ENCODE data around the gene FKBP10.

FKBP10 gene

GRCh38 chr17:41818024-41818423, 5.2 kb downstream of the FKBP10 start:
- H3K4me3 ChIP-seq (replicated peaks; ENCODE audit: low read depth, low read length) = no peak overlapping the region
- H3K27me3 ChIP-seq (replicated peaks; ENCODE audit: control insufficient read depth, insufficient read depth, low read length) = no peaks in the 10 kb centered on the region
- no peak for TF ChIP-seq CTCF (IDR thresholded peaks at IDR 0.05; ENCODE audit: insufficient read depth, low read length, poor library complexity, severe bottlenecking)
- DNase-seq (ENCODE audit: extremely low read depth, insufficient read length) = no peak
- no peaks in the 10 kb centered on the region for H3K36me3 ChIP-seq (ENCODE audit: control insufficient read depth, insufficient read depth, low read length)

GRCh38 chr17:41821776-41822175, 9.0 kb downstream of the FKBP10 start:
- H3K4me3 ChIP-seq (replicated peaks; ENCODE audit: low read depth, low read length) = no peak overlapping the region
- no peak for TF ChIP-seq CTCF (IDR thresholded peaks at IDR 0.05; ENCODE audit: insufficient read depth, low read length, poor library complexity, severe bottlenecking)
- no peak for DNase-seq (ENCODE audit: extremely low read depth, insufficient read length)
- peaks cover 4% of the 10 kb centered on the region for H3K36me3 ChIP-seq (ENCODE audit: control insufficient read depth, insufficient read depth, low read length)
- H3K27me3 ChIP-seq (replicated peaks; ENCODE audit: control insufficient read depth, insufficient read depth, low read length) = no peaks in the 10 kb centered on the region

- no peak for DNase-seq (ENCODE audit: extremely low read depth, insufficient read length)
- Histone ChIP-seq H3K36me3 (ENCODE audit: control insufficient read depth, insufficient read depth, low read length) (peaks cover 4% of the 10 kb centered on the region), H3K4me3 (replicated peaks; ENCODE audit: low read depth, low read length) (no peak overlapping the region), H3K27me3 (replicated peaks; ENCODE audit: control insufficient read depth, insufficient read depth, low read length) (no peaks in the 10 kb centered on the region)
- no peak for TF ChIP-seq CTCF (IDR thresholded peaks at IDR 0.05; ENCODE audit: insufficient read depth, low read length, poor library complexity, severe bottlenecking)
These were observed 9.7 kb downstream of the FKBP10 start for GRCh38 chr17:41822216-41823140.

- peaks cover 6% of the 10 kb centered on the region for H3K36me3 ChIP-seq (ENCODE audit: control insufficient read depth, insufficient read depth, low read length)
- no peak for TF ChIP-seq CTCF (IDR thresholded peaks at IDR 0.05; ENCODE audit: insufficient read depth, low read length, poor library complexity, severe bottlenecking)
- no peak for DNase-seq (ENCODE audit: extremely low read depth, insufficient read length)
- H3K4me3 ChIP-seq (replicated peaks; ENCODE audit: low read depth, low read length) = no peak overlapping the region
- H3K27me3 ChIP-seq (replicated peaks; ENCODE audit: control insufficient read depth, insufficient read depth, low read length) = no peaks in the 10 kb centered on the region
These were observed 10.3 kb downstream of the FKBP10 start for GRCh38 chr17:41823141-41823524.

- H3K4me3 ChIP-seq (replicated peaks; ENCODE audit: low read depth, low read length) = no peak overlapping the region
- no peak for TF ChIP-seq CTCF (IDR thresholded peaks at IDR 0.05; ENCODE audit: insufficient read depth, low read length, poor library complexity, severe bottlenecking)
- H3K36me3 ChIP-seq (ENCODE audit: control insufficient read depth, insufficient read depth, low read length) = peaks cover 7% of the 10 kb centered on the region
- H3K27me3 ChIP-seq (replicated peaks; ENCODE audit: control insufficient read depth, insufficient read depth, low read length) = no peaks in the 10 kb centered on the region
- DNase-seq (ENCODE audit: extremely low read depth, insufficient read length) = no peak
These were observed 10.8 kb downstream of the FKBP10 start for GRCh38 chr17:41823580-41823979.
